ENCODE results near the gene OSBPL2. TPM values are rescaled to one million over a fixed set of nuclear protein-coding genes. Genes with fewer than 3 reads are reported as not detected.

OSBPL2 gene
- polyA plus RNA-seq, 6 donors from 2014 or later: 15.8 to 29.5 (median 17.7) TPM

DNA sequence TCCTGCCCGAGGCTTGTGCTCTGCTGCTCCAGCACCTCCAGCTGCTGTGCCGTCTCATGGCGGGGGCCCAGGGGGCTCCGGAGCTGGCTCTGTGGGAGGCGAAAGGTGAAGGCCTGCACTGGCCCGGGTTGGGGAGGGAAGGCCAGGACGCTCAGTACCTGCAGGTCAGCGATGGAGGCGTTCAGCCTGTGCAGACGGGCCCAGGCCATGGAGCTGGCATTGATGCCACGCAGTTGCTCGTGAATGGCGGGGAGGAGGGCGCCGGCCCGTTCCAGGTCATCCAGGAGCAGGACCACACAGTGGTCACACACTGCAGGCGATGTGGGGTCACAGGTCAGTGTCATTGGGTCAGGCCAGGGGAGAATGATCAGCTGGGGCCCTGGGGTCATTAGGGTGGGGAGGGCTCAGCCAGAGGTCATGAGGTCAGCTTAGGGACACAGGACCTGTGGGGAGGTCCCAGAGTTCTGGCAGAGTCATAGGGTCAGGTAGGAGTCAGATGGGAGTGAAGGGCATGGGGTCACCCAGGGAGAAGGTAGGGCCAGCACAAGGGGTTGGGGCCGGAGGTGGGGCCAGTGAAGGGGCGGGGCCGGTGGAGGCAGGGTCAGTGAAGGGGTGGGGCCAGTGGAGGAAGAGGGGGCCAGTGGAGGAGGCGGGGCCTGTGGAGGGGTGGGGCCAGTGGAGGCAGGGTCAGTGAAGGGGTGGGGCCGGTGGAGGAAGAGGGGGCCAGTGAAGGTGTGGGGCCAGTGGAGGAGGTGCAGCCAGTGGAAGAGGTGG lies 82.4 kb downstream of the OSBPL2 start:
- Mint-ChIP-seq H3K36me3 (peaks cover 0 to 12% of the 10 kb centered on the region in 2 donors), H3K4me1 (peaks cover 0 to 8% (median 3%) of the 10 kb centered on the region in 3 donors), H3K27me3 (no peaks in the 10 kb centered on the region), H3K4me3 (no peak overlapping the region), H3K27ac (peak overlapping the region in 1 of 6 donors; percentile 43), H3K9me3 (peaks cover 0 to 3% (median 0%) of the 10 kb centered on the region in 7 donors)
- DNase-seq (no peak), ATAC-seq (ENCODE audit: low read depth in 2 of 2) (no peak)

- peak overlapping the region in 1 of 8 donors; percentile 19 for H3K4me3 Mint-ChIP-seq
- peaks cover 0 to 3% (median 0%) of the 10 kb centered on the region in 7 donors for H3K9me3 Mint-ChIP-seq
- DNase-seq: no peak
- H3K4me1 Mint-ChIP-seq: peaks cover 0 to 8% (median 3%) of the 10 kb centered on the region in 3 donors
- no peak overlapping the region for H3K27ac Mint-ChIP-seq
- peaks cover 0 to 17% of the 10 kb centered on the region in 2 donors for H3K36me3 Mint-ChIP-seq
- no peak for ATAC-seq (ENCODE audit: low read depth in 2 of 2)
- no peaks in the 10 kb centered on the region for H3K27me3 Mint-ChIP-seq
These were observed 83.2 kb downstream of the OSBPL2 start for GRCh38 chr20:62321521-62321948.

DNA sequence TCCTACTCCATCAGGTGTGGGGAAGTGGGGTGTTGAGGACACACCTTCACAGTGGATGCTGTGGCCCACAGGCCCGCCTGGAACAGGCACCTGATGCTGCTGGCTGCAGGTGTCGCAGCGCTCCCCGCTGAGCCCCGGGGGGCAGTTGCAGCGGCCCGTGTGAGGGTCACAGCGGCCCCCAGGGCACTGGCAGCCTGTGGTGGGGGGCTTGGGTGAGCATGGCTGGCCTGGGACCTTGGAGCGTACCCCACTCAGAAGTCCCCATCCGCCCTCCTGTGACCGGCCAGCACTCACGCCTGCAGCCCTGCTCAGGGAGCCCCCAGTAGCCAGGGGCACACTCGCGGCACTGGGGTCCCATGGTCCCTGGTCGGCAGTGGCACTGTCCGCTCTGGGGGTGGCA lies 83.7 kb downstream of the OSBPL2 start:
- DNase-seq (no peak), ATAC-seq (ENCODE audit: low read depth in 2 of 2) (no peak)
- Mint-ChIP-seq H3K27ac (no peak overlapping the region), H3K4me3 (no peak overlapping the region), H3K36me3 (peaks cover 0 to 17% of the 10 kb centered on the region in 2 donors), H3K9me3 (peaks cover 0 to 3% (median 0%) of the 10 kb centered on the region in 7 donors), H3K4me1 (peaks cover 0 to 8% (median 3%) of the 10 kb centered on the region in 3 donors), H3K27me3 (no peaks in the 10 kb centered on the region)

DNA sequence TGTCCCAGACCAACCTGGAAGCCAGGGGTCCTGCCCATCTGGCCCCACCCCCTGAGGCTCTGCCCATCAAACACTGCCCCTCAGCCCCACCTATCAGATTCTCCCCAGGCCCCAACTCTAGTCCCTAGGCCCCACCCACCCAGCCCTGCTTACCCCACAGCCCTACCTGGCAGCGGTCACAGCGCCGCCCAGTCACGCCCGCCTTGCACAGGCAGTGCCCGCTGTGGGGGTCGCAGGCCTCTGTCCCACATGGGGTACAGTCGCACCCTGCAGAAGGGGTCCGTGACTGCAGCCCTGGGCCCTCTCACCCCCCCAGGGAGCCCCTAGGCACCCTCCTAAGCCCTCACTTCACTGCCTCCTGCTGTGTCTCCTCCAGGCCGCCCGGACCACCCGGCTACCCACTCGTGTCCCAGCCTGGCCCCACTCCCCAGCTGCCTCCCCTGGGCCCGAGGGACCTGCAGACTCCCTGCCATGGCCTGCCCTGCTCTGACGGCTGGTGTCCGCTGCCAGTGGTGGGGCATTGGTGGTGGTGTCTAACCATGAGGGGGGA lies 84.2 kb downstream of the OSBPL2 start:
- Mint-ChIP-seq H3K4me1 (peaks cover 0 to 8% (median 3%) of the 10 kb centered on the region in 3 donors), H3K36me3 (peaks cover 0 to 17% of the 10 kb centered on the region in 2 donors), H3K9me3 (peaks cover 0 to 3% (median 0%) of the 10 kb centered on the region in 7 donors), H3K4me3 (no peak overlapping the region), H3K27ac (no peak overlapping the region), H3K27me3 (no peaks in the 10 kb centered on the region)
- DNase-seq (no peak), ATAC-seq (ENCODE audit: low read depth in 2 of 2) (no peak)

- no peak for DNase-seq
- Mint-ChIP-seq H3K27me3 (no peaks in the 10 kb centered on the region), H3K9me3 (peaks cover 0 to 3% (median 0%) of the 10 kb centered on the region in 7 donors), H3K4me1 (peaks cover 0 to 8% (median 3%) of the 10 kb centered on the region in 3 donors), H3K27ac (peak overlapping the region in 1 of 6 donors; percentile 69), H3K36me3 (peaks cover 0 to 17% of the 10 kb centered on the region in 2 donors), H3K4me3 (no peak overlapping the region)
- ATAC-seq (ENCODE audit: low read depth in 2 of 2): no peak
These were observed 85.0 kb downstream of the OSBPL2 start for GRCh38 chr20:62323146-62323979.

DNA sequence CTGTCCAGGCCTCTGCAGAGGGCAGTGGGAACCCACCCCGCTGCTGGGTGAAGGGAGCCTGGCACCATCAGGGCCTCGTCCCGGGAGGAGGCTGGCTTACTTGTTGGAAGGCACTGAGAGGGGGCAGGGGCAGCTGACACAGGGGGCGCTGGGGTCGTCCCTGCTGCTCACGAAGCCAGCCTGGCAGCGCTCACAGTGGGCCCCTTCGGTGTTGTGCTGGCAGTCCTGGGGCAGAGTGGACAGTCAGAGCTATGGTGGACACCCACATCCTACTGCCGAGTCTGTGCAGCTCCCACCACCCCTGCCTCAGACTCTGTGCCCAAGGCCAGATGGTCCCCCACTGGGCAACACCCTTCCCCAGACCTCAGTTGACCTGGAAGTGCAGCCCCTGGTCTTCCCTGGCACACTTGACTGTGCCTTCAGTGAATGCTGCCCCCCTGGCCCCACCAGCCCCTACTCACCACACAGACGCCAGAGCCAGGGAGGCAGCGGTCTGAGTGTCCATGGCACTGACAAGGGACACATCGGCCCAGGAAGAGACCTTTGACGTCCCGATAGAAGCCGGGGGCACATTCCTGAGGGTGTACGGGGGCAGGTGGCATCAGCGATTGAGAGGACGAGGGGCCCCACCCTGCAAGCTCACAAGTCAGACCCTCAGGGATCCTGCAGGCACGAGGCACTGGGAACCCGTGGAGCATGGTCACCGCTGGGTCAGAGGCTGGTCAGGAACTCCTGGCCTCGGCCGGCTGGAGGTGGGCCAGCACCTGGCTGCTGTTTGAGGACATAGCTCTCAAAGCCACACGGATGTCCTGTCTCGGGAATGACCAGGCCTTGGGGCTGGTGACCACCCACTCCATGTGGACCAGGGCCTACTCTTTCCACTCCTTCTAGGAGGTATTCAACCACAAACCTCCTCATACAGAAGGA lies 85.9 kb downstream of the OSBPL2 start:
- no peak for DNase-seq
- H3K36me3 Mint-ChIP-seq: peaks cover 0 to 17% of the 10 kb centered on the region in 2 donors
- ATAC-seq (ENCODE audit: low read depth in 2 of 2): no peak
- H3K9me3 Mint-ChIP-seq: peaks cover 0 to 3% (median 0%) of the 10 kb centered on the region in 7 donors
- H3K27ac Mint-ChIP-seq: peak overlapping the region in 2 of 6 donors; percentile 37 to 39
- no peaks in the 10 kb centered on the region for H3K27me3 Mint-ChIP-seq
- peaks cover 0 to 8% (median 3%) of the 10 kb centered on the region in 3 donors for H3K4me1 Mint-ChIP-seq
- H3K4me3 Mint-ChIP-seq: peak overlapping the region in 1 of 8 donors; percentile 74

- Mint-ChIP-seq H3K27ac (peak overlapping the region in 1 of 6 donors; percentile 37), H3K4me3 (no peak overlapping the region), H3K9me3 (peaks cover 0 to 3% (median 0%) of the 10 kb centered on the region in 7 donors), H3K4me1 (peaks cover 0 to 8% (median 3%) of the 10 kb centered on the region in 3 donors), H3K27me3 (no peaks in the 10 kb centered on the region), H3K36me3 (peaks cover 0 to 17% of the 10 kb centered on the region in 2 donors)
- DNase-seq (no peak), ATAC-seq (ENCODE audit: low read depth in 2 of 2) (no peak)
These were observed 87.0 kb downstream of the OSBPL2 start for GRCh38 chr20:62325172-62325905.

GRCh38 chr20:62326559-62326958 lies 88.2 kb downstream of the OSBPL2 start:
- Mint-ChIP-seq H3K9me3 (no peaks in the 10 kb centered on the region), H3K27ac (peak overlapping the region in 1 of 6 donors; percentile 24), H3K36me3 (peaks cover 0 to 17% of the 10 kb centered on the region in 2 donors), H3K4me3 (no peak overlapping the region), H3K27me3 (no peaks in the 10 kb centered on the region), H3K4me1 (peaks cover 0 to 3% (median 0%) of the 10 kb centered on the region in 3 donors)
- ATAC-seq (ENCODE audit: low read depth in 2 of 2) (no peak), DNase-seq (no peak)

DNA sequence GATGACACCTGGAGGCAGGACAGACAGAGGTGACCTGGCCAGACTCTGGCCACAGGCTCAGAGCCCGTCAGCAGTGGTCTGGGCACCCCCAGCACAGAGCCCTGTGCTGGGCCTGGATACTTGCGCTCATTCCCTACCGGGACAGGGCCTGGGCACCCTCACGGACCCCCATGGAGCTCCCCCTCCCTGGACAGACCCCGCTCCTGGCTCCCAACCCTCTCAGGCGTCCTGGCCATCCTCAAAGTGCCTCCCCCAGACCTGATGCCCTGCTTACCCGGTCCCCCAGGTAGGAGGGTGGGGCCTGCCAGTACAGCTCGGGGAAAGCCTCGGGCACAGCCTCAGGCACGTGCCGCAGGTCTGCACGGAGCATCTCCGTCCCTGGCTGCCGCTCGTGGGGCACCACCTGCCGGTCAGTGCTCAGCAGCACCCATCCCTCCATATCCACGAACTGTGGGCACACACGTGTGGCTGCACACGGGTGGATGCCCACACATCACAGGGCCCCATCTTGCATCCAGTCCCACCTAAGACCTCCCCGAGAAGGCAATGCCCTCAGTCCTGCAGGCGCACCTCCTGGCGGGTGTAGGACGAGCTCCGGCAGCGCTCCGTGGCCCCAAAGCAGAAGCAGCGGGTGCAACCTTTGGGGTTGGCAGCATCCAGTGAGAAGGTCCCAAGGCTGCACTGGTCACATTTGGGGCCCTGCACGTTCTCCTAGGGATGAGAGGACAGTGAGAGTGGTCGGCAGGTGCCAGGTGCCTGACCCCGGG lies 88.8 kb downstream of the OSBPL2 start:
- peak overlapping the region in 1 of 6 donors; percentile 69 for H3K27ac Mint-ChIP-seq
- H3K4me3 Mint-ChIP-seq: no peak overlapping the region
- no peaks in the 10 kb centered on the region for H3K27me3 Mint-ChIP-seq
- peaks cover 0 to 17% of the 10 kb centered on the region in 2 donors for H3K36me3 Mint-ChIP-seq
- no peak for ATAC-seq (ENCODE audit: low read depth in 2 of 2)
- peaks cover 0 to 3% (median 0%) of the 10 kb centered on the region in 3 donors for H3K4me1 Mint-ChIP-seq
- H3K9me3 Mint-ChIP-seq: no peaks in the 10 kb centered on the region
- no peak for DNase-seq

- peaks cover 0 to 17% of the 10 kb centered on the region in 2 donors for H3K36me3 Mint-ChIP-seq
- no peaks in the 10 kb centered on the region for H3K27me3 Mint-ChIP-seq
- H3K4me3 Mint-ChIP-seq: no peak overlapping the region
- ATAC-seq (ENCODE audit: low read depth in 2 of 2): no peak
- H3K9me3 Mint-ChIP-seq: no peaks in the 10 kb centered on the region
- no peak for DNase-seq
- peaks cover 0 to 3% (median 0%) of the 10 kb centered on the region in 3 donors for H3K4me1 Mint-ChIP-seq
- no peak overlapping the region for H3K27ac Mint-ChIP-seq
These were observed 89.6 kb downstream of the OSBPL2 start for GRCh38 chr20:62327726-62328495.

Data from naive B cell (primary cell).